Prostate gland (tissue), 2 donors: ENCODE measurements around the gene CCDC63.

Experiments used
- POLR2A ChIP-seq: fragments of 450-650 bp; IDR thresholded peaks from one replicate; pipeline ENCODE4 v1.6.1; 2016; ENCODE audit warnings: antibody characterized with exemption, mild to moderate bottlenecking
- TF ChIP-seq, protein P1 (sequence below), 4 experiments: fragments of 200-600 bp in 2 of 4; fragments of 450-650 bp in 2 of 4; sonication (generic) in 2 of 4; IDR thresholded peaks; 1 replicate in 3 of 4; 2 replicates in 1 of 4; pipeline ENCODE4 v1.5.1; 2016 to 2019; ENCODE audit warnings: antibody characterized with exemption in 4 of 4, mild to moderate bottlenecking in 2 of 4, moderate library complexity in 2 of 4

DNA sequence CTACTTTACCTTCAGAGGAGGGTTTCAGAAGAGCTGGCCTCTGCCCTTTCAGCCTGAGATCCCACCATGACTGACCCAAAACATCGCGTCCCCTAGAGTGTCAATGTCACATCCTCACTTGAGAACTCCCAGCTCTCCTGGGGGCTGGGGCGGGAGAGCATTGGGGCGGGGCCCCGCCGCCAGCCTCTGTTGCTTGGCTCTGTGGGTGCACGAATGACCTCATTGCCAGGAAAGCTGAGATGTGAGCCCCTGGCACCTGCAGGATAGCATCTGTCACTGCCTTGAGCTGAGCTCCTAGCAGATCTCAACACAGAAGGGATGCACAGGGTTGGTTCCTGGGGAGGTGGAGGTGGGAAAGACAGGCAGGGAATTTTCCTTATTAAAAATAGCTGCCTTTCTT lies 94.1 kb downstream of the CCDC63 start:
- TF ChIP-seq POLR2A: no peak
- TF ChIP-seq, protein P1, sequence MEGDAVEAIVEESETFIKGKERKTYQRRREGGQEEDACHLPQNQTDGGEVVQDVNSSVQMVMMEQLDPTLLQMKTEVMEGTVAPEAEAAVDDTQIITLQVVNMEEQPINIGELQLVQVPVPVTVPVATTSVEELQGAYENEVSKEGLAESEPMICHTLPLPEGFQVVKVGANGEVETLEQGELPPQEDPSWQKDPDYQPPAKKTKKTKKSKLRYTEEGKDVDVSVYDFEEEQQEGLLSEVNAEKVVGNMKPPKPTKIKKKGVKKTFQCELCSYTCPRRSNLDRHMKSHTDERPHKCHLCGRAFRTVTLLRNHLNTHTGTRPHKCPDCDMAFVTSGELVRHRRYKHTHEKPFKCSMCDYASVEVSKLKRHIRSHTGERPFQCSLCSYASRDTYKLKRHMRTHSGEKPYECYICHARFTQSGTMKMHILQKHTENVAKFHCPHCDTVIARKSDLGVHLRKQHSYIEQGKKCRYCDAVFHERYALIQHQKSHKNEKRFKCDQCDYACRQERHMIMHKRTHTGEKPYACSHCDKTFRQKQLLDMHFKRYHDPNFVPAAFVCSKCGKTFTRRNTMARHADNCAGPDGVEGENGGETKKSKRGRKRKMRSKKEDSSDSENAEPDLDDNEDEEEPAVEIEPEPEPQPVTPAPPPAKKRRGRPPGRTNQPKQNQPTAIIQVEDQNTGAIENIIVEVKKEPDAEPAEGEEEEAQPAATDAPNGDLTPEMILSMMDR (IDR thresholded peaks at IDR 0.05): no peak
